Fibroblast of pulmonary artery (primary cell): ENCODE results near the gene PRSS12.

Source experiments
- DNase-seq: peaks from one replicate; pipeline ENCODE4 v3.0.0-alpha.2; 2010; ENCODE audit warnings: low read depth
- H3K4me3 ChIP-seq: replicated peaks from 2 replicates; pipeline ENCODE4 v1.5.1; 2011; ENCODE audit warnings: low read depth, mild to moderate bottlenecking, control low read depth, low read length, moderate library complexity
- CTCF ChIP-seq: IDR thresholded peaks from 2 replicates; pipeline ENCODE4 v1.5.1; 2011; ENCODE audit warnings: mild to moderate bottlenecking, control low read depth, low read length, inconsistent platforms; ENCODE audit errors: missing control alignments

PRSS12 gene

DNA sequence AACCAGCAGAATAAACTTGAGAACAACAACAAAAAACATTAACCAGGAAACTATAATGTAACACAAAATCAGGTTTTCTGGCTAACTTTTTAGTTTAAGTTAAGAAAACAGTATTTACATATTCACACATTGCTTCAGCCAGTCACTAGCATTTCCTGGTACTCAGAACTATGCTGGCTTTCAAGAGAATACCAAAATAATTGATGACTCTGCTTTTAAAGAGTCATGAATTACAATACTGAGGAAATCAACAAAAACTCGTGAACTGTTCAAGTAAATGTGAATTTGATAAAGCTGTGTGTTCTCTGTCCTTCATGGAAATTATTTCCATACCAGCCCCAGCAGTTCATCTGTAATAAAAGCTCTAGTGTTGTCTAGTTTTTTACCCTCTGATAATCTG is 27.4 kb downstream of the PRSS12 start:
- no peak for DNase-seq
- no peak for TF ChIP-seq CTCF
- no peak overlapping the region for H3K4me3 ChIP-seq

DNA sequence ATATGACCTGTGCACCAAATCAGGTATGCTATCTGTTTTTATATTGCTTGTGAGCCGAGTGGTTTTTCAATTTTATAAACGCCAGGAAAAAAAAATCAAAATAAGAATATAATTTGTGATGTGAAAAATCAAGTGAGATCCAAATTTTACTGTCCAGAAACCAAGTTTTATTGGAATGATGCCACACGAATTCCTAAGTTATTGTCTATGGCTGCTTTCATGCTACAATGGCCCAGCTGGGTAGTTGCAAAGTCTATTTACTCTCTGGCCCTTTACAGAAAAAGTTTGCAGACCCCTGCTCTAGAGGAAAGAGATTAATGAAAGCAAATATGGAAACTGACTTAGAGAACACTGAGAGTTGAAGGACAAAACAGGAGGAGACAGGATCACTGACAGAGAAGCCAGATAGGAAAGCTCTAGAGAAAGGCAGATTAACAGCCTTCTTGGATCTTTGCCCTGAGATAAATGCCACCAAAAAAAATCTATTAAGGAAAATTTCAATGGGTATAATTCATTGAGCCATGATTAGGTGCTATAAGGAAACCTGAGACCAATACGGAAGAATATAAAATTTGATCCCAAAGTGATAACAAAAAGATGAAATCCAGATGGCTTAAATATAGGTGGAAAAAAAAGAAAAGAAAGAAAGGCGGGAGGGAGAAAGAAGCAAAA is 29.8 kb downstream of the PRSS12 start:
- no peak for TF ChIP-seq CTCF
- no peak for DNase-seq
- H3K4me3 ChIP-seq = no peak overlapping the region

DNA sequence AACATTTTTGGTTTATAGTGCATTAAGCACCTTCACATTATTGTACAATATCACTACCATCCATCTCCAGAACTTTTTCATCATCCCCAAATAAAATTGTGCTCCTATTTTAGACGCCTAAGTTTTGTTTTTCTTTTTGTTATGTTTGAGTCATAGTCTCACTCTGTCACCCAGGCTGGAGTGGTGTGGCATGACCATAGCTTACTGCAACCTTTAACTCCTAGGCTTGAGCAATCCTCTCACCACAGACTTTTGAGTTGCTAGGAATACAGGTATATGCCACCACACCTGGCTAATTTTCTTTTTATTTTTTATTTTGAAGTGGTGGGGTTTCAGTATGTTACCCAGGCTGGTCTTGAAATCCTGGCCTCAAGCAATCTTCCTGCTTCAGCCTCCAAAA is 33.9 kb downstream of the PRSS12 start:
- DNase-seq = no peak
- no peak overlapping the region for H3K4me3 ChIP-seq
- TF ChIP-seq CTCF = no peak

DNA sequence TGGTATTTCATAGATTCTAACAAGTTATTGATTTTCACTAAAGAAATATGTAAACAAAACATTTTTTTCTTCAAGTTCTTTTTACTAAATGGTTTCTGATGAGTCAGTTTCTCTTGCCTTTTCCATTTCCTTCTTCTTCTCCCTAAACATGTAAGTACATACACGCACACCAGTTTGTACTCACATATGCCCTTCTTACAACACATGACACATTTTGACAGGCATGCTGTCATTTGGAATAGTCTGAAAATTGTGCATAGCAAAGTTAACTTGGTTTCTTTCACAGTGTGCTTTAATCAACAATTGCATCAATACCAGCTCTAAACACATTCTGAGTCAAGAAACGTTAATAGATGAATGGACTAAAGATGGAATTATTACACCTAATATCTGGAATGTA is 35.1 kb downstream of the PRSS12 start:
- no peak for DNase-seq
- no peak for TF ChIP-seq CTCF
- no peak overlapping the region for H3K4me3 ChIP-seq

- DNase-seq = no peak
- H3K4me3 ChIP-seq = no peak overlapping the region
- no peak for TF ChIP-seq CTCF
These were observed 38.6 kb downstream of the PRSS12 start for GRCh38 chr4:118314221-118314620.

DNA sequence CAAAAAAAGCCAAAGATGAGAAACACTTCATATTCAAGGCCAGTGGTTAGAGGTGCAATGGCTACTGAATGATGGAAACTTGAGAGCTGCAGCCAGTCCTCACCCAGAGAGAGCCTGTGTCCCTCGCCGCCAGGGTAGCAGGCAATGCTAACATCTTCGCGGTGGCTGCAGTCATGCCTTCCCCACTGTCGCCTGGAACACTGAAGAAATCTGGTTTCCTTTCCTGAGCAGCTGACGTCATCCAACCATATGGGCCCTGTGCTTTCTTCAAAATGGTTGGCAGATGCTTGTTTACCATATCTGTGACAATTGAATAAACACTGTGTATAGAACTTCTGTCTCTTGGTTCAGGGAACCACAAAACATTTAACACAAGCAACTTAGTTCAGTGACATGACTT is 39.7 kb downstream of the PRSS12 start:
- TF ChIP-seq CTCF = no peak
- DNase-seq = no peak
- no peak overlapping the region for H3K4me3 ChIP-seq

- DNase-seq = no peak
- no peak for TF ChIP-seq CTCF
These were observed 44.3 kb downstream of the PRSS12 start for GRCh38 chr4:118308306-118309030.

More at GRCh38 chr4:118308306-118309030, 44.3 kb downstream of the PRSS12 start:
- H3K4me3 ChIP-seq = no peak overlapping the region
